ENCODE measurements around the gene R3HCC1L. TPM values are rescaled to one million over a fixed set of nuclear protein-coding genes. Genes with fewer than 3 reads are reported as not detected.
"Not testable (repeated sequence)": the region's sequence is repeated elsewhere in the genome, so short reads cannot be mapped to it uniquely, and the experiment has no call there.

R3HCC1L gene
- polyA plus RNA-seq, 3 donors, result 20.2 to 20.6 (median 20.4) TPM

GRCh38 chr10:98119891-98120290, 14.6 kb upstream of the R3HCC1L start:
- DNase-seq (ENCODE audit: extremely low read depth in 1 of 11, low read depth in 9 of 11, low spot score in 4 of 11), result no peak

- no peak for DNase-seq (ENCODE audit: extremely low read depth in 1 of 11, low read depth in 9 of 11, low spot score in 4 of 11)
These were observed 8.4 kb upstream of the R3HCC1L start for GRCh38 chr10:98125940-98126631.

- DNase-seq (ENCODE audit: extremely low read depth in 1 of 11, low read depth in 9 of 11, low spot score in 4 of 11), result no peak
These were observed 5.7 kb upstream of the R3HCC1L start for GRCh38 chr10:98128802-98129201.

GRCh38 chr10:98131619-98132018, 2.8 kb upstream of the R3HCC1L start:
- DNase-seq (ENCODE audit: extremely low read depth in 1 of 11, low read depth in 9 of 11, low spot score in 4 of 11), result no peak

GRCh38 chr10:98133075-98133752, 1.2 kb upstream of the R3HCC1L start:
- DNase-seq (ENCODE audit: extremely low read depth in 1 of 11, low read depth in 9 of 11, low spot score in 4 of 11), result not testable (repeated sequence)

- DNase-seq (ENCODE audit: extremely low read depth in 1 of 11, low read depth in 9 of 11, low spot score in 4 of 11), result no peak
These were observed 383 bp upstream of the R3HCC1L start for GRCh38 chr10:98134117-98134430.

GRCh38 chr10:98135222-98135899, 904 bp downstream of the R3HCC1L start:
- no peak for DNase-seq (ENCODE audit: extremely low read depth in 1 of 11, low read depth in 9 of 11, low spot score in 4 of 11)

- not testable (repeated sequence) for DNase-seq (ENCODE audit: extremely low read depth in 1 of 11, low read depth in 9 of 11, low spot score in 4 of 11)
These were observed 2.3 kb downstream of the R3HCC1L start for GRCh38 chr10:98136775-98137174.

GRCh38 chr10:98138031-98138430, 3.6 kb downstream of the R3HCC1L start:
- no peak for DNase-seq (ENCODE audit: extremely low read depth in 1 of 11, low read depth in 9 of 11, low spot score in 4 of 11)

GRCh38 chr10:98139431-98139830, 5.0 kb downstream of the R3HCC1L start:
- no peak for DNase-seq (ENCODE audit: extremely low read depth in 1 of 11, low read depth in 9 of 11, low spot score in 4 of 11)

GRCh38 chr10:98141484-98142073, 7.1 kb downstream of the R3HCC1L start:
- no peak for DNase-seq (ENCODE audit: extremely low read depth in 1 of 11, low read depth in 9 of 11, low spot score in 4 of 11)

- no peak for DNase-seq (ENCODE audit: extremely low read depth in 1 of 11, low read depth in 9 of 11, low spot score in 4 of 11)
These were observed 10.5 kb downstream of the R3HCC1L start for GRCh38 chr10:98144985-98145384.

GRCh38 chr10:98149858-98150257, 15.4 kb downstream of the R3HCC1L start:
- no peak for DNase-seq (ENCODE audit: extremely low read depth in 1 of 11, low read depth in 9 of 11, low spot score in 4 of 11)

- DNase-seq (ENCODE audit: extremely low read depth in 1 of 11, low read depth in 9 of 11, low spot score in 4 of 11), result no peak
These were observed 16.1 kb downstream of the R3HCC1L start for GRCh38 chr10:98150544-98150943.

GRCh38 chr10:98152778-98153177, 18.3 kb downstream of the R3HCC1L start:
- DNase-seq (ENCODE audit: extremely low read depth in 1 of 11, low read depth in 9 of 11, low spot score in 4 of 11), result not testable (repeated sequence)

- not testable (repeated sequence) for DNase-seq (ENCODE audit: extremely low read depth in 1 of 11, low read depth in 9 of 11, low spot score in 4 of 11)
These were observed 18.9 kb downstream of the R3HCC1L start for GRCh38 chr10:98153213-98153958.

GRCh38 chr10:98154076-98154475, 19.6 kb downstream of the R3HCC1L start:
- DNase-seq (ENCODE audit: extremely low read depth in 1 of 11, low read depth in 9 of 11, low spot score in 4 of 11), result no peak

- no peak for DNase-seq (ENCODE audit: extremely low read depth in 1 of 11, low read depth in 9 of 11, low spot score in 4 of 11)
These were observed 24.1 kb downstream of the R3HCC1L start for GRCh38 chr10:98158576-98158975.

- no peak for DNase-seq (ENCODE audit: extremely low read depth in 1 of 11, low read depth in 9 of 11, low spot score in 4 of 11)
These were observed 29.5 kb downstream of the R3HCC1L start for GRCh38 chr10:98163941-98164340.

All from renal cortex interstitium (tissue), 11 donors.